Fibroblast of lung (primary cell): ENCODE measurements around the gene SUMF2. TPM values are rescaled to one million over a fixed set of nuclear protein-coding genes. Genes with fewer than 3 reads are reported as not detected.

ENCODE experiments used
- DNase-seq, 2 donors: peaks; one replicate each; pipeline versions ENCODE4 v3.0.0 to v3.0.0-alpha.2; 2010; ENCODE audit warnings: low read depth in 2 of 2
- H2AFZ ChIP-seq: 2 replicates; pipeline ENCODE4 v1.5.1; 2012; ENCODE audit warnings: low read length, control low read depth, inconsistent platforms
- H3K27ac ChIP-seq: 2 replicates; pipeline ENCODE4 v1.5.1; 2011; ENCODE audit warnings: low read length, control low read depth; ENCODE audit not compliant: insufficient read depth
- H3K27me3 ChIP-seq: 2 replicates; pipeline ENCODE4 v1.5.1; 2011; ENCODE audit warnings: mild to moderate bottlenecking, low read length; ENCODE audit not compliant: control insufficient read depth, insufficient read depth
- H3K36me3 ChIP-seq: 2 replicates; pipeline ENCODE4 v1.5.1; 2011; ENCODE audit warnings: low read length; ENCODE audit not compliant: control insufficient read depth, insufficient read depth
- H3K4me1 ChIP-seq: 2 replicates; pipeline ENCODE4 v1.5.1; 2011; ENCODE audit warnings: low read length; ENCODE audit not compliant: control insufficient read depth, insufficient read depth; ENCODE audit errors: extremely low read depth
- H3K4me2 ChIP-seq: 2 replicates; pipeline ENCODE4 v1.5.1; 2011; ENCODE audit warnings: low read length, control low read depth; ENCODE audit not compliant: insufficient read depth; ENCODE audit errors: extremely low read depth
- H3K4me3 ChIP-seq, 4 experiments: fragments of 200-600 bp in 1 of 4; sonication (generic) in 1 of 4; replicated peaks in 1 of 4; 2 replicates each; pipeline ENCODE4 v1.5.1; 2011 to 2016; ENCODE audit warnings: low read length in 4 of 4, low read depth in 3 of 4, mild to moderate bottlenecking in 3 of 4, control low read depth in 2 of 4, inconsistent platforms in 1 of 4, mixed read lengths in 1 of 4; ENCODE audit not compliant: insufficient read depth in 1 of 4; ENCODE audit errors: control extremely low read depth in 1 of 4
- H3K79me2 ChIP-seq: 2 replicates; pipeline ENCODE4 v1.5.1; 2012; ENCODE audit warnings: mild to moderate bottlenecking, low read length, inconsistent platforms; ENCODE audit not compliant: control insufficient read depth, insufficient read depth
- H3K9ac ChIP-seq: 2 replicates; pipeline ENCODE4 v1.5.1; 2011; ENCODE audit warnings: mild to moderate bottlenecking, low read length, control low read depth; ENCODE audit not compliant: insufficient read depth
- H3K9me3 ChIP-seq: 2 replicates; pipeline ENCODE4 v1.5.1; 2012; ENCODE audit warnings: low read depth, low read length; ENCODE audit not compliant: control insufficient read depth, insufficient read depth
- H4K20me1 ChIP-seq: 2 replicates; pipeline ENCODE4 v1.5.1; 2011; ENCODE audit warnings: low read length; ENCODE audit not compliant: control insufficient read depth, insufficient read depth; ENCODE audit errors: extremely low read depth
- EZH2 ChIP-seq: IDR thresholded peaks from 2 replicates; pipeline ENCODE4 v1.5.1; 2012; ENCODE audit warnings: low read length, control low read depth, mild to moderate bottlenecking; ENCODE audit errors: missing control alignments
- polyA plus RNA-seq, 2 donors: library from polyadenylated mRNA; depleted of rRNA in 1 of 2; stranded (reverse) in 1 of 2; unstranded in 1 of 2; fragments of >200 nt; gene quantifications; 2 replicates each; pipeline ENCODE4 v1.2.1, GENCODE V29; 2011 to 2012; ENCODE audit warnings: missing spikeins in 1 of 2
- total RNA-seq: library from RNA; depleted of rRNA; stranded (reverse); fragments of >200 nt; gene quantifications from 2 replicates; pipeline ENCODE4 v1.2.1, GENCODE V29; 2014
- TF ChIP-seq, protein P1 (sequence below), 2 donors: IDR thresholded peaks in 1 of 2; conservative IDR thresholded peaks in 1 of 2; 1 replicate in 1 of 2; 2 replicates in 1 of 2; pipeline ENCODE4 v1.5.1; 2011 to 2012; ENCODE audit warnings: low read length in 2 of 2, control low read depth in 1 of 2, inconsistent platforms in 1 of 2, low read depth in 1 of 2, mild to moderate bottlenecking in 1 of 2

The SUMF2 gene
- total and polyA plus RNA-seq, 2 donors (not counting 1 experiment from before 2014, with no cell fraction given), result 118 to 229 TPM

DNA sequence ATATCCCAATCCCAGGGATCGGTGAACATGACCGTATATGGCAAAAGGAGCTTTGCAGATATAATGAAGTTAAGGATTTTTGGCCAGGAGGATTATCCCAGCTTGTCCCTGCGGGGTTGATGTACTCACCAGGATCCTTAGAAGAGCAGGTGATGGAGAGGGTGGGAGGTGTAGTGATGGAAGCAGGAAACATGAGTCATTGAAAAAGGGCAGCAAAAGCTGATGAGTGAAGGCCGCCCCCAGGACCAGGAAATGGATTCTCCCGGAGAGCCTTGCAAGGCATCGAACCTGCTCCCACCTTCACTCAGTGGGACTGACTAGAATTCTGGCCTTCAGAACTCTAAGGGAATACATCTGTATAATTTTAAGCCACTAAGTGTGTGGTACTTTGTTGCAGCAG, 57.4 kb downstream of the SUMF2 start:
- Histone ChIP-seq H3K4me2 (no peak overlapping the region), H3K9ac (no peak overlapping the region), H4K20me1 (no peaks in the 10 kb centered on the region), H3K4me3 (no peak overlapping the region), H3K27me3 (no peaks in the 10 kb centered on the region), H3K79me2 (no peaks in the 10 kb centered on the region), H3K36me3 (no peaks in the 10 kb centered on the region), H3K9me3 (no peaks in the 10 kb centered on the region), H3K4me1 (no peaks in the 10 kb centered on the region), H3K27ac (no peak overlapping the region), H2AFZ (no peak overlapping the region)
- no peak for DNase-seq
- TF ChIP-seq, protein P1, sequence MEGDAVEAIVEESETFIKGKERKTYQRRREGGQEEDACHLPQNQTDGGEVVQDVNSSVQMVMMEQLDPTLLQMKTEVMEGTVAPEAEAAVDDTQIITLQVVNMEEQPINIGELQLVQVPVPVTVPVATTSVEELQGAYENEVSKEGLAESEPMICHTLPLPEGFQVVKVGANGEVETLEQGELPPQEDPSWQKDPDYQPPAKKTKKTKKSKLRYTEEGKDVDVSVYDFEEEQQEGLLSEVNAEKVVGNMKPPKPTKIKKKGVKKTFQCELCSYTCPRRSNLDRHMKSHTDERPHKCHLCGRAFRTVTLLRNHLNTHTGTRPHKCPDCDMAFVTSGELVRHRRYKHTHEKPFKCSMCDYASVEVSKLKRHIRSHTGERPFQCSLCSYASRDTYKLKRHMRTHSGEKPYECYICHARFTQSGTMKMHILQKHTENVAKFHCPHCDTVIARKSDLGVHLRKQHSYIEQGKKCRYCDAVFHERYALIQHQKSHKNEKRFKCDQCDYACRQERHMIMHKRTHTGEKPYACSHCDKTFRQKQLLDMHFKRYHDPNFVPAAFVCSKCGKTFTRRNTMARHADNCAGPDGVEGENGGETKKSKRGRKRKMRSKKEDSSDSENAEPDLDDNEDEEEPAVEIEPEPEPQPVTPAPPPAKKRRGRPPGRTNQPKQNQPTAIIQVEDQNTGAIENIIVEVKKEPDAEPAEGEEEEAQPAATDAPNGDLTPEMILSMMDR (conservative IDR thresholded peaks at IDR 0.05 in 1 of 2, IDR thresholded peaks at IDR 0.05 in 1 of 2; ENCODE audit: low read depth in 1 of 2, low read length in 2 of 2), result no peak
- no peak for TF ChIP-seq EZH2

- Histone ChIP-seq H3K79me2 (no peaks in the 10 kb centered on the region), H3K9ac (no peak overlapping the region), H3K36me3 (no peaks in the 10 kb centered on the region), H3K4me1 (no peaks in the 10 kb centered on the region), H3K9me3 (no peaks in the 10 kb centered on the region), H3K27ac (no peak overlapping the region), H4K20me1 (no peaks in the 10 kb centered on the region), H3K4me3 (no peak overlapping the region), H3K4me2 (no peak overlapping the region), H2AFZ (no peak overlapping the region), H3K27me3 (no peaks in the 10 kb centered on the region)
- no peak for DNase-seq
- TF ChIP-seq, protein P1 (conservative IDR thresholded peaks at IDR 0.05 in 1 of 2, IDR thresholded peaks at IDR 0.05 in 1 of 2; ENCODE audit: low read depth in 1 of 2, low read length in 2 of 2), result no peak
- TF ChIP-seq EZH2, result no peak
Observed at GRCh38 chr7:56124981-56125380, 60.9 kb downstream of the SUMF2 start.

DNA sequence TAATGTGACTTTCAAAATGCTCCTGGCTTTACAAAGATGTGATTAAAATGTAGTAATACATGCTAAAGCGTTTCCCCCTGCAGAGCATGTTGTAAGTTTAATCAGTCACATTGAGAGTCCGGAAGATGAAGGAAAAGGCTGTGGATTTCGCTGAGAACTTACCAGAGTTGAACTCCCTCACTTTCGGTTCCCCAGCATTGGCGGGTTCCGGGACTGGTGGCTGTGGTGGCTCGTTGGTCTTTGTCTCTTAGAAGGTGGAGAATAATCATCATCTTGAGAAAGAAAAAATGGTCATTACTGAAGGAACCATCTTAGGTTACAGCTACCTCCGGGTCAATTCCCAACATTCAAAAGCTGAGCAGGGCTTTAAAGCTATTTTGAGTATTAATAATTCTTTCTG, 61.7 kb downstream of the SUMF2 start:
- DNase-seq, result no peak
- Histone ChIP-seq H2AFZ (no peak overlapping the region), H3K27ac (no peak overlapping the region), H3K4me1 (no peaks in the 10 kb centered on the region), H3K9ac (no peak overlapping the region), H3K79me2 (no peaks in the 10 kb centered on the region), H3K4me3 (no peak overlapping the region), H3K9me3 (no peaks in the 10 kb centered on the region), H3K4me2 (no peak overlapping the region), H3K27me3 (no peaks in the 10 kb centered on the region), H4K20me1 (no peaks in the 10 kb centered on the region), H3K36me3 (no peaks in the 10 kb centered on the region)
- TF ChIP-seq, protein P1 (conservative IDR thresholded peaks at IDR 0.05 in 1 of 2, IDR thresholded peaks at IDR 0.05 in 1 of 2; ENCODE audit: low read depth in 1 of 2, low read length in 2 of 2), result no peak
- TF ChIP-seq EZH2, result no peak
